ENCODE data around the gene FN1. TPM values are rescaled to one million over a fixed set of nuclear protein-coding genes. Genes with fewer than 3 reads are reported as not detected.

Gene FN1
- total RNA-seq, 1 donor: 18,025 TPM

DNA sequence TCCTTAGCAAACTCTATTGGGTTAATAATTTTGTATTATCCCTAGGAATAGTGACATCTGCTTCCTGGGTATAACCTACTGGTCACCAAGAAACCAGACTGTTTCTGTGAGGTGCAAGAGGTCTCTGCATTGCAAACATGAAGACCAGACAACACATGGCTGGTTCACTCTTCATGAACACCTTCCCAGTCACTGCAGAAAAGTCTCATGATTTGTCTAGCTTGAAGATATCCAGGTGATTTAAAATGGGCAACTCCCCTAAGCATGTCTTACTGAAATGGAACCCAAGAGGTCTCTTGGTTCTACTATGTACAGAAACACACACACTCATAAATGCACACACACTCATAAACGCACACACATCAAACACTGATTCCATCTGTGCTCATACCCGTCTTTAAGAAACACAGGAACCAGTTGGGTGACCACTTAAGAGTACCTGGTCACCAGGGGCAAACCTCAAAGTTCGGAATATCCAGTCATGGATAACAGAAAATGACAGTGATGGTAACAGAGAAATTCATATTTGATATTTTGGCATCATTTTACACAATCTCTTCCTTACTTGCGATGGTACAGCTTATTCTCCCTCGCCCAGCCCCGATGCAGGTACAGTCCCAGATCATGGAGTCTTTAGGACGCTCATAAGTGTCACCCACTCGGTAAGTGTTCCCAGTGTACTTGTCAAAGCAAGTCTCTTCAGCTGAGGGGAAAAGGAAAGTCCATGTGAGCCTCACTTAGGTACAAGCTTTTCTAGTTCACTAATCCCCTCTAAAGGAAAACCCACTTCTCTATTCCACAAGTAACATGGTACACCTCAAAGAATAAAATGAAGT is 2.9 kb downstream of the FN1 start:
- Histone ChIP-seq H4K20me1 (ENCODE audit: insufficient read depth, low read length) (peaks cover 66% of the 10 kb centered on the region), H3K27ac (ENCODE audit: low read depth, low read length) (peak overlapping the region; percentile 95), H2AFZ (ENCODE audit: low read length) (no peak overlapping the region), H3K9me3 (ENCODE audit: low read depth, low read length) (no peaks in the 10 kb centered on the region), H3K27me3 (ENCODE audit: insufficient read depth, low read length) (no peaks in the 10 kb centered on the region), H3K36me3 (ENCODE audit: insufficient read depth, low read length) (peaks cover 76% of the 10 kb centered on the region), H3K4me3 (ENCODE audit: insufficient read depth, low read length) (peak overlapping the region; percentile 83), H3K4me2 (ENCODE audit: insufficient read depth, low read length) (peak overlapping the region; percentile 93), H3K4me1 (ENCODE audit: insufficient read depth, low read length) (peaks cover 63% of the 10 kb centered on the region), H3K79me2 (ENCODE audit: insufficient read depth, low read length) (peaks cover 86% of the 10 kb centered on the region)
- peak; percentile 54 for DNase-seq (ENCODE audit: insufficient read length, low spot score, missing footprints)
- TF ChIP-seq, protein P1, sequence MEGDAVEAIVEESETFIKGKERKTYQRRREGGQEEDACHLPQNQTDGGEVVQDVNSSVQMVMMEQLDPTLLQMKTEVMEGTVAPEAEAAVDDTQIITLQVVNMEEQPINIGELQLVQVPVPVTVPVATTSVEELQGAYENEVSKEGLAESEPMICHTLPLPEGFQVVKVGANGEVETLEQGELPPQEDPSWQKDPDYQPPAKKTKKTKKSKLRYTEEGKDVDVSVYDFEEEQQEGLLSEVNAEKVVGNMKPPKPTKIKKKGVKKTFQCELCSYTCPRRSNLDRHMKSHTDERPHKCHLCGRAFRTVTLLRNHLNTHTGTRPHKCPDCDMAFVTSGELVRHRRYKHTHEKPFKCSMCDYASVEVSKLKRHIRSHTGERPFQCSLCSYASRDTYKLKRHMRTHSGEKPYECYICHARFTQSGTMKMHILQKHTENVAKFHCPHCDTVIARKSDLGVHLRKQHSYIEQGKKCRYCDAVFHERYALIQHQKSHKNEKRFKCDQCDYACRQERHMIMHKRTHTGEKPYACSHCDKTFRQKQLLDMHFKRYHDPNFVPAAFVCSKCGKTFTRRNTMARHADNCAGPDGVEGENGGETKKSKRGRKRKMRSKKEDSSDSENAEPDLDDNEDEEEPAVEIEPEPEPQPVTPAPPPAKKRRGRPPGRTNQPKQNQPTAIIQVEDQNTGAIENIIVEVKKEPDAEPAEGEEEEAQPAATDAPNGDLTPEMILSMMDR (IDR thresholded peaks at IDR 0.05; ENCODE audit: extremely low read depth, low read depth, low read length): no peak

DNA sequence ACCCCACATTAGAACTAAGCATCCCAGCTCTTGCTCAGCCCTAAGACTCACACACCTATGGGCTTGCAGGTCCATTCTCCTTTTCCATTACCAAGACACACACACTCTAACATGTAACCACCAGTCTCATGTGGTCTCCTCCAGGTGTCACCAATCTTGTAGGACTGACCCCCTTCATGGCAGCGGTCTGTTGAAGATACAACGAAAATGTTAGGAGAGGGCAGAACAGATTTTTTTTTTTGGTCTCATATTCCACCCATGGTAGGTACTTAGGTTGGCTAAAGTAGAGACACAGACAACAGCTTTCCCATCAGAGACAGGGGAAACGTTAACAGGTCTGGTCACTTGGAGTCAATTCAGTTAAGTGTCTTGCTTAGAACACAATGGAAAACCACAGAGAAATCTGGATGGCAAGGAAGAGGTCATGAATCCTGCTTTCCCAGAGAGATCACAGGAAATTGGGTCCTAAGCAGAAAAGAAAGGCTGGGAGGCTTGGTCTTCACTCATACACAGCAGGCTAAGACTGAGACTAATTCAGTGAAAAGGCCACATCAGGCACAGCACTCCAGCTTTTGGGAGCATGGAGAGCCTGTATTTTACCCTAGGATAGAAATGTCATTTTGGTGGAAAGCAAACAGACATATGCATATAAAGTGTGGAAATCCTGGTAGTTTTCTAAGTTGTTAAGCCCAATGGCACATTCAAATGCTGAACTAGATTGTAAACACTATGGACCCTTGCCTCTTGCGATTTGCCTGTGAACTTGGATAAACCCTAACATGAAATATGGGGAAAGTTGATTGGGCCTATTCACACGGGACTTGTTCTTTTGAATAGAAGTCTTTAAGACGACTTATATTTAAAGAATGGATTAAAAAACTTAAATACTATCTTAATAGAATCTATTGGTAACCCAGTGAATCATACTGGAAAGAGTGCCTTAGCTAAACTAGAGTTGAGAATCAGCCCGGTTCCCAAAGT is 3.8 kb downstream of the FN1 start:
- Histone ChIP-seq H3K9me3 (ENCODE audit: low read depth, low read length) (no peaks in the 10 kb centered on the region), H3K36me3 (ENCODE audit: insufficient read depth, low read length) (peaks cover 85% of the 10 kb centered on the region), H3K4me1 (ENCODE audit: insufficient read depth, low read length) (peaks cover 61% of the 10 kb centered on the region), H3K79me2 (ENCODE audit: insufficient read depth, low read length) (peaks cover 81% of the 10 kb centered on the region), H3K4me3 (ENCODE audit: insufficient read depth, low read length) (peak overlapping the region; percentile 83), H4K20me1 (ENCODE audit: insufficient read depth, low read length) (peaks cover 69% of the 10 kb centered on the region), H3K27ac (ENCODE audit: low read depth, low read length) (peak overlapping the region; percentile 95), H3K4me2 (ENCODE audit: insufficient read depth, low read length) (peak overlapping the region; percentile 93), H2AFZ (ENCODE audit: low read length) (no peak overlapping the region), H3K27me3 (ENCODE audit: insufficient read depth, low read length) (no peaks in the 10 kb centered on the region)
- TF ChIP-seq, protein P1 (IDR thresholded peaks at IDR 0.05; ENCODE audit: extremely low read depth, low read depth, low read length): no peak
- DNase-seq (ENCODE audit: insufficient read length, low spot score, missing footprints): no peak

DNA sequence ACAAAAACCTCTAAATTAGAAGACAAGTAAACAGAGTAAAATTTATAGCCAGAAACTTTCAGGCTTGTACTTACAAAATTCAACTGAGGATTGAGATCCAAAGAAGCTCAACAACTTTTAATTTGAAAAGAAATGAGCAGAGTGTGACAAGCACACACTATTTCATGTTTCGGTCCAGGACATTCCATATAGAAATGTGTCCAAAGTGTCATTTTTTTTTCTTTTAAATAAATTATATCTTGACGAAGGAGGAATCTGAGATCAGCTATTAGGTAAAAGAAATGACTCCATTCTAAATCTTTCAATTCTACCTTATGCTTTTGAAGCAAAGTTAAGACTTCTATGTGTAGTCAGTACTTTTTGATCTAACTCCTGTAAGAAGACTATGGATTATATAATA is 4.6 kb downstream of the FN1 start:
- no peaks in the 10 kb centered on the region for H3K27me3 ChIP-seq (ENCODE audit: insufficient read depth, low read length)
- H3K79me2 ChIP-seq (ENCODE audit: insufficient read depth, low read length): peaks cover 76% of the 10 kb centered on the region
- no peak overlapping the region for H2AFZ ChIP-seq (ENCODE audit: low read length)
- H4K20me1 ChIP-seq (ENCODE audit: insufficient read depth, low read length): peaks cover 72% of the 10 kb centered on the region
- TF ChIP-seq, protein P1 (IDR thresholded peaks at IDR 0.05; ENCODE audit: extremely low read depth, low read depth, low read length): no peak
- no peak for DNase-seq (ENCODE audit: insufficient read length, low spot score, missing footprints)
- no peaks in the 10 kb centered on the region for H3K9me3 ChIP-seq (ENCODE audit: low read depth, low read length)
- H3K4me1 ChIP-seq (ENCODE audit: insufficient read depth, low read length): peaks cover 58% of the 10 kb centered on the region
- H3K36me3 ChIP-seq (ENCODE audit: insufficient read depth, low read length): peaks cover 91% of the 10 kb centered on the region
- peak overlapping the region; percentile 93 for H3K4me2 ChIP-seq (ENCODE audit: insufficient read depth, low read length)
- H3K27ac ChIP-seq (ENCODE audit: low read depth, low read length): peak overlapping the region; percentile 95
- H3K4me3 ChIP-seq (ENCODE audit: insufficient read depth, low read length): peak overlapping the region; percentile 83
